HuH-7.5 (cell line): ENCODE data around the gene PTPN4.

Source experiments
- DNase-seq: peaks from one replicate; pipeline ENCODE4 v3.0.0; 2011; ENCODE audit warnings: low spot score

PTPN4 gene

DNA sequence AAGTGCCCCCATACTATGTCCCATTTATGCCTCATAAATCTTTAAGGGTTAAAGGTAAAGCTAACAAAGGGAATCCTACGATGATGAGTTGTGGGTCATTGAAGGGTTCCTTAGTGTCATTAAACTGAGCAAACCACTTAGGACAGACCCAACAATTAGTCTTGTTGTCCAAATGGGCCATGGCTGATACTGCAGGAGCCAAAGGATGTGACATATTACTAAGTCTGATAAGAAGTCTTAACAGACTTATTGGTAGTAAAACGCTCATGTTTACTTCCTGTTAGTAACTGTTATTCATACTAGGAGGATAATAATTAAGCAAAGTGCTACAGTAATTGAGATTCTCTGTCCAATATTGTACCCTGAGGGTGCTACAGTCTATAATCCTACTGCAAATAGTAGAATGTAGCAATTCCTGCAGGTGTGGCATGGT is 96.8 kb downstream of the PTPN4 start:
- DNase-seq, result no peak

DNA sequence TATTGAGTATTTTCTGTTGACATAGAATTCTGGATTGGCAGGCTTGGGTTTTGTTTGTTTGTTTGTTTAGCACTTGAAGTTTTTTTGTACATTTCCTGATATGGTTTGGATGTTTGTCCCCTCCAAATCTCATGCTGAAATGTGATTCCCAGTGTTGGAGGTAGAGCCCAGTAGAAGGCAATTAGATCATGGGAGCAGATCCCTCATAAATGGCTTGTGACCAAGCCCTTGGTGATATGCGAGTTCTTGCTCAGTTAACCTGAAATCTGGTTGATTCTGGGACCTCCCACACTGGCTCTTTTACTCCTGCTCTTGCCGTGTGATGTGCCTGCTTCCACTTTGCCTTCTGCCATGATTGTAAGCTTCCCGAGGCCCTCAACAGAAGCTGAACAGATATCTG is 98.0 kb downstream of the PTPN4 start:
- no peak for DNase-seq

DNA sequence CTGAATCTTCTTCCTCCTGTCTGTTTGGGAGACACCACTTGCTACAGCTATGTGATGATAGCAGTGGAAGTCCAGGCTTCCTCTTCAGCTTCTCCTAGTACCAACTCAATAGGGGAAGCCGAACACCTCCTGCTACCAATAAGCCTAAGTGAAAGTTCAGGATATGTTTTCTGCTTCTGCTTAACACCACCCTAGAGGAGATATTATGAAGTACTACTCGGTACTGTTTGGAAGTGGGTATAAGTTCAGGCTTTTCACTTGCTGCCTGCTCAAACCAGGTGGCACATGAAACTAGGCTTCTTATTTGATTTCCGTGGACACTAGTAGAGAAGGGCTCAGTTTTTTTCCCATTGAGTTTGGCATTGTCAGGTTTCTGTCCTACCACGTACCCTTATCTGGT is 99.8 kb downstream of the PTPN4 start:
- no peak for DNase-seq

DNA sequence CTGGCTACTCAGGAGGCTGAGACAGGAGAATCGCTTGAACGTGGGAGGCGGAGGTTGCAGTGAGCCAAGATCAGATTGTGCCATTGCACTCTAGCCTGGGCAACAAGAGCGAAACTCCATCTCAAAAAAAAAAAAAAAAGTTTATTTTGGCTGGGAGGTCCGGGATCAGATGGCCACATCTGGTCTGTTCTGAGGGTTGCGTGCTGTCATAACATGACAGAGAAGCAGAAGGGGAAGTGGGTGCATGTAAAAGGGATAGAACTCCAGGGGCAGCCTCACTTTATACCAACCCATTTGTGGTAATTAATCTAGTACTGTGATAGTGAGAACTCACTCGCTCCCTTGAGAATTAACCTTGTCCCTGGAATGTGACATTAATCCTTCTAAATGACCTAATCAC is 101.2 kb downstream of the PTPN4 start:
- DNase-seq, result no peak

DNA sequence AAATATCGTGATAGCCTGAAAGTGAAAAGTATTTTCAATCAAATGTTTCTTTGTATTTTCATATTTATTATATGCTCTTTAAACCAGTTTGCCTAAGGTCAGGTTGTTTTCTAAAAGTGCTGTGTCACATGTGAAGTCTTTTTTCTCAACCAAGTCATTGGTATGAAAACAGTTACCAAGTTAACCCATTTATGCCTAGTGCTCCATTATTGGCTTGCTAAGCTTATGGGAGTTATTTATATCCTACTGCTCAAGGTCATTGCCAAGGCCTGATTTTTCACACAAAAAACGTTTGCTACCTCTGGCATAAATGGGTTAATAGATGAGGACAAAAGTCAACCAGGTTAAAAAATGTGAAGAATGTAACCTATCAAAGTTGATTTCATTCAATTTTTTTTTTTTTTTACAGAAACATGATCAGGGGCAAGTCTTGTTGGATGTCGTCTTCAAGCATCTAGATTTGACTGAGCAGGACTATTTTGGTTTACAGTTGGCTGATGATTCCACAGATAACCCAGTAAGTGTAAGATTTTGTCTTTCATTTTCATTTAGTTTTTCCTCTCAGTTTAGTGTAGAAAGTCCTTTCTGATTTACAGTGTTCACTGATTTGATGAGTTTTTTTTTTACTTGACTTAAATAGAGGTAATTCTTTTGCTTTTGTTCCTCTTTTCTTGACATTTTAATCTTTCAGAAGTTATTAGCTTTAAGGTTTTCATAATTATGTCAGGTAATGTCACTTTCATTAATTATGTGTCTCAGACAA is 102.6 kb downstream of the PTPN4 start:
- no peak for DNase-seq

DNA sequence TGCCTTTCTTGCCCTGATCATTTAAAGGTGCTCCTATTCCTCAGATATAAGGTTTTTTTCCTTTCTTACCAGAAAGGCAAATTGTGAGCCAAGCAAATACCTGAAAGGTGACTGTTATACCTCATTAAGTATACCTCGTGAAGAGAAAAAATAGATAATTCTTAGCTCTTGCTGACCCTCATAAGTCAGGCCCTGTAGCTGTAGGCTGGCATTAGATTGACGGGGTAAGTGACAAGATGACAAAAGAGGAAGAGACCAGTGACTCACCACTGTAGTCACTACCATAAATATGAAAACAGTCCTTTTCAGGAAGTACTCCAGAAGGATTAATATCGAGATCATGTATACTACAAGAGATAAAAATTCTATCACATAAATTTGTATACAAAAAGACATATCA is 104.6 kb downstream of the PTPN4 start:
- no peak for DNase-seq

DNA sequence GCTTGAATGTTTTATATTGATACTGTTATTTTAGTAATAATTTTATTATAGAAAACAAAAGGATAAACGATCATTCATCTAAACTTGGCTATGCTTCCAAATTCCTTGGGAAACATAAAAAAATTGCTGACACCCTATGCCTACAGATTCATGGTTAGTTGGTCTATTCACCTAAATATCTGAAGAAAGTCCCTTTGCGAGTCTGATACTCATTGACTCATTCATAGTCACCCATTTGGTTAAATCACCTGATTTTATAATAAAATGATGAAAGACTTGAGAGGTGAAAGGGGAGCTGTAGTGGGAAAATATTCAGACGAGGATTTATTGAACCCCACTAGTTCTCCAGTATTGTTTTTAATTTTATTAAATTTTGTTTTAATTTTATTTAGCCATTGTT is 112.0 kb downstream of the PTPN4 start:
- DNase-seq, result no peak

DNA sequence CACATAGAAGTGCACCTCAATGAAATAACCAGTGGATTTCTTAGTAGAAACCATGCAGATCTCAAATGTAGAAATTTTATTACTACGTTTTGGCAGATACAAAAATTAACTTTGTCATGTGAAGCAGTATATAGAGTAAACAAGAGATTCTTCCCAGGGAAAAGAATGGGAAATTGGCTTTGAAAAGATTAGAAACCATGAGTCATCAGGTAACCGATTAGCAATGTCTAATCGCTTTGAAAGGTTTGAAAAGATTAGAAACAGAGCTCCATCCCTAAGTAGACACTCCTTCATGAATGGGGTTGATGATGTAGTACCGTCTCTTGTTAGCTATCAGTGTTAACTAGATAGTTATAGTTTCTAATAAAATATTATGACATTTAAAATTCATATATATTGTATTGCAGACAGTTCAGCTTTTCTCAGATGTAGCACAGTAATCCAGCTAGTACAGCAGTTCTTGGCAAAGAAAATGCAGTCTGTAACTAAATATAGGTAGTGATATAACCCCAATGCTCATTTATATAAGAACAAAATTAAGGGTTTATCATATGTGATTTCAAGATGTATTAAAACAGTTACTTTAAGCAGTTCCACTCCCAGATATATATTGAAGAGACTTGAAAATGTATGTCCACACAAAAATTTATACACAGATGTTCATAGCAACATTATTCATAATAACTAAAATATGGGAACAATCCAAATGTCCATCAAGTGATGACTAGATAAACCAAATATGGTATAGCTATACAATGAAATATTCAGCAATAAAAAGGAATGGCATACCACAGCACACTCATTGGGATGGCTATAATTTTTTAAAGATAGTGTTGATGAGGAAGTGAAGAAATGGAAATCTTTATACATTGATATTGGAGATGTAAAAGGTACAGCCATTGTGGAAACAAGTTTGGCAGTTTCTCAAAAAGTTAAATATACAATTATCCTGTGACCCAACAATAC is 113.9 kb downstream of the PTPN4 start:
- DNase-seq, result no peak

DNA sequence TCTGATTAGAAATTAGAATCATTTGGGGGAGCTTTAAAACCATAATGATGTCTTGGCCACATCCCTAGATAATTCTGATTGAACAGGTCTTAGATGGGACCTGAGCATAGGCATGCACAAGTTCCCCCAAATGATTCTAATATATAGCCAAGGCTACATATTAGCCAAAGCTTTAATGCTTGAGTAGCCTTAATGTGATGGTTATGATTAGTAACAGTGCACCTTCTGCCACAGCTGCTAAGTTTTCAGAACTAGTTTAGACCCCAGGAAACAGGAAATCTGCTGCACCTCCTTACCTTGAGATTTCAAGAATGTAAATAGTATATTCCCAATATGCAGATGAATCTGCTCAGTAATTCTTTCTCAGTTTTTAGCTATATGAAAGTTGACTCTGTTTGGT is 119.8 kb downstream of the PTPN4 start:
- DNase-seq, result no peak

DNA sequence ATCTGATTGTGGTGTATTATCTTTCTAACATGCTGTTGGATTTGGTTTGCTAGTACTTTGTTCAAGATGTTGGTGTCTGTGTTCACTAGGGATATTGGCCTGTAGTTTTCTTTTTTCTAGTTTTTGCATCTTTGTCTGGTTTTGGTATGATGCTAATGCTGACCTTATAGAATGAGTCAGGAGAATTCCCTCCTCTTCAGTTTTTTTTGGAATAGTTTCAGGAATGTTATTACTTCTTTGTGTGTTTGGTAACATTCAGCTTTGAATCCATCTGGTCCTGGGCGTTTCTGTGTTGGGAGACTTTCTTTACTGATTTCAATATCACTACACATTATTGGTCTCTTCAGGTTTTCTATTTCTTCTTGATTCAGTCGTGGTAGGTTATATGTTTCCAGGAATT is 129.0 kb downstream of the PTPN4 start:
- no peak for DNase-seq

DNA sequence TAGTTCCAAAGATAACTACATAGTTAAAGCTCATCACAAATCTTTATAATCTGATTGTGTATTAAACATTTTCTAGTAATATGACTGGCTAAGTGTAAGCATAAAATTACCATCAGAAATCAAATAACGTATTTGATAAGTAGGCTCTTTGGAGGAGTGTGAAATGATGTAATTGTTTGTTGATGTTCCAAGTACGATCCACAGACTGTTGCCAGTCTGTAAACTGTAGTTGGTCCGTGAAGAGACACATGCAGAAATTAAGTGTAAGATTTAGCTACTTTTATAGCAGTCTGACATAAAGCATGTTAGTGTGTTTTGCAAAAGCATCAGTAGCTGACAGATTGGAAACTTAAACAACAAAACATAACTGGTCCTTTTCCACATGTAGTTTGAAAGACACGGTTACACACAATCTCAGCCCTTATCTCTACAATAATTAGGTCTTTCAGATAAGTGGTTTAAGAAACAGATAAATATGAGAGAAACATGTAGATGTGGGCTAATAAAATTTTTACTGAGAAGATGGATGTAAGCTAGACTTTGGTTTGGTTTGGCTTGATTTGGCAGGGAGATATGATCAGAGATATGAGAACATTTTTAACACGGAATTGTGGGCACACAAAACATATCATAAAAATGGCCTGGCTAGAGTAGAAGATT is 138.1 kb downstream of the PTPN4 start:
- DNase-seq, result no peak

DNA sequence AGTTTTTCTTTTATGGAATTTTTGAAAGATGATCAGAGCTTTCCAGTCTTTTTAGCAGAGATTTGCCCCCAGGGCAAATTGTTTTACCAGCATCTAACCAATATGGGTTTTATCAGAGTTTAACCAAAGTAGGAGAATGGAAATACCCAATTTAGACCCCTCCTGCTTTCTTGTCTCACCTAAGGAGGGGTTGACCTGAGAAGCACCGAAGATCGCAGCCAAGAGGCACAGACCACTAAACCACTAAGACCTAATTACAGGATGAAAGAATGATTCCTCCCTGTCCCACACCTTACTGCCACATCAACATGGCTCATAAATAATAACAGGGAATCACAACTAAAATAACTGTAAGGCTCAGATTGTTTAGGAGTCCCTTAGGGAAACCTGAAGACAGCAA is 141.3 kb downstream of the PTPN4 start:
- no peak for DNase-seq

DNA sequence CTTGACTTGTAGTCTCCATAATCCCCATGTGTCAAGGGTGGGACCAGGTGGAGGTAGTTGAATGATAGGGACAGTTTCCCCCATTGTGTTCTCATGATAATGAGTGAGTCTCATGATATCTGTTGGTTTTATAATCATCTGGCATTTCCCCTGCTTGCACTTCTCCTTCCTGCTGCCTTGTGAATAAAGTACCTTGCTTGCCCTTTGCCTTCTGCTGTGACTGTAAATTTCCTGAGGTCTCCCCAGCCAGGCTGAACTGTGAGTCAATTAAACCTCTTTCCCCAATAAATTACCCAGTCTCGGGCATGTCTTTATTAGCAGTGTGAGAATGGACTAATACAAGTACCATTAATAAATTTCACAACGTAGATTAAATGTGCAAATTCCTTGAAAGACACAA is 150.8 kb downstream of the PTPN4 start:
- DNase-seq, result no peak

DNA sequence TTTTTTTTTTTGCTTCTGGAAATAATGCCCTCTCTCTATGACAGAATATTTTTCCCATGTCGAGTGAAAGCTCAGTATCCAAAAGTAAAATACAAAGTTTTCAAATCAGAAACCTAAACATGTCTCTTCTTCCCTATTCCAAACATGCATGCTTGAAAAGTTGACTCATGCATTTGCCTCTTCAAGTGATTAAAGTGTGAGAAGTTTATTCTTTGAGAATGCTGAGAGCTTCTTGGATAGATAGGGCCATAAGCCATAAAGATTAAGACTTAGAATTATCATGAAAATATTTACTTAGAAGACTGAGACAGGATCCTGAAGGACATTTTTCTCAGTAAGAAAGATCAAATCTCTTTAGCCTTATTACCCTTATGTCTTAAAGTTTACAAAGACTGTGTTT is 154.5 kb downstream of the PTPN4 start:
- DNase-seq, result no peak

DNA sequence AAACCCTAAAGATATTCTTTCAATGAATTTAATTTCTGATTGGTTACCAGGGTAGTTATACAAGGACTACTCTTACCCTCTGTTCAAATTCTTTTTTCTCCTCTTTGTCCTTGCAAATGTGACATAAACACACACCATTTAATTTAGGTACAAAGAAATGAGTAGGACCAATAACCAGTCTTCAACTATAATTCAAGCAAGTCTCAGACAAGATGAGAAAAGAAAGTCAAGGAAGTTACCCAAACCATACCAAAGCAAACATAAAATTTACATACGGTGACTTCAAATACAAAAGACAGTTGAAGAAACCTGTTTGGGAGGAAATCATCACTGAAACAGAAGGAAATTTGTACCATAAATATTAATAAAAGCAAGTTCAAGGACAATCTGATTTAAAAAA is 162.1 kb downstream of the PTPN4 start:
- no peak for DNase-seq

DNA sequence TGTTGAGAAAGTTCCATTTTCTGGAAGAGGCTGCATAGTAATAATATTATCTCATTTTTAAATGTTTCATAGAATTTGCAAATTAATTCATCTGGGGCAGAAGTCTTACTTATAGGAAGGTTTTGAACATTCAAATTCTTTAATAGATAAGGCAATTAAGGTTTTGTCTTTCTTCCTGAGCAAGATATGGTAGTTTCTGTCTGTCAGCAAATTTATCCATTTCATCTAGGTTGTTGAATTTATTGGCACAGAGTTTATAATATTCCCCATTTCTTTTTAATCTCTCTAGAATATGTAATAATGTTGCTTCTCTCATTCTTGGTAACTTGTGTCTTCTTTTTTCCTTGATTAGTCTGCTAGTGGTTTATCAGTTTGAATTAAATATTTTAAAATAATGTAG is 163.0 kb downstream of the PTPN4 start:
- DNase-seq, result no peak

DNA sequence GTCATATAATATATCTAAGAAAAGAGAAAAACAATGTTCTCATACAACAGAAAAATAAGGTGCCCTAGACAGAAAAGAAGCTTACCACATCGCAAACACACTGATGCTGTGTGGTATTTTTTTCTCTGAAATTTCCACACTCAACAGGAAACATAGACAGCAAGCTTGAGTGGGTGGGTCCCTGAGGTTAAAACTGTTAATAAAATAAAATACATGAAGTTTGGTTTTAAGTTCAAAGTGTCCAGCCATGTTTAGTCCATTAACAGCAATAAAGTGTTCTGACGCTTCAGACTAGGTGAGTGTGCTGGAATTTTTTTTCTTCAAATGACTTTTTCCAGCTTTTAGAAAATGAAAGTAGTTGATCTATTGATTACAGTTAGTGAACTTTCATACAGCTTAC is 169.8 kb downstream of the PTPN4 start:
- no peak for DNase-seq

DNA sequence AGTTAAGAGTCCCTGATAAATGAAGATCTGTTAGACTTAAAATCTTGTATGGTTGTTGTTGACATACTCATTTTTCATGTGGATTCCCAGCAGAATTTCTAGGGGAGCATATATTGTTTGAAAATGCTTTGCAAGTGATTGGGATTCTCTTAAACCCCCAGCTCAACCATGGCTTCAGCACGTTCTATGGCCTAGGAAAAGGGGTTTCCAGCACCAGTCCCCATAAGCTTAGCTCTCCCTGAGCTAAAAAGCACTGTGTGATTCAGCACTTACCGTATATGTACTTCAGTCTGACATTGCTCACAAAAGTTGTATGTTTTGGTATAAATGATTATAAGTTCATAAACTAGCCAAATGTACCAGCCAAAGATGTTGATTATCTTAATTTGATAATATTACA is 173.1 kb downstream of the PTPN4 start:
- DNase-seq, result no peak

DNA sequence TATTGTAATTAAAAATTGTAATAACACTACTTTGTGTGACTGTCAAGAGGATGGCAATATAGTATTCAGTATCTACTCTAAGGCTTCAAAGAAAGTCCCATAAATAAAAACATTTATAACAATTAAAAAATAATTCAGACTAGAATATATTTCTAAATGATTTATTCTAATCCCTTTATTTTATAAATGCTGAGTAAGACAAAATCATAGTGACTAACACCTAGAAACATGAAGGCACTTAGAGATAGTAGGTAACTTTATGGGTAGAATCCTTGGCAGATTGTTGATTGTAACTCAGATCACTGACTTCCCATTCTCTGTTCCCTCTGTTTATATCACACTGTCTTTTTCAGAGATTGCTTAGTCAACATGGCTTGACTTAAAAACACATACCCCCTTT is 174.6 kb downstream of the PTPN4 start:
- DNase-seq, result no peak

DNA sequence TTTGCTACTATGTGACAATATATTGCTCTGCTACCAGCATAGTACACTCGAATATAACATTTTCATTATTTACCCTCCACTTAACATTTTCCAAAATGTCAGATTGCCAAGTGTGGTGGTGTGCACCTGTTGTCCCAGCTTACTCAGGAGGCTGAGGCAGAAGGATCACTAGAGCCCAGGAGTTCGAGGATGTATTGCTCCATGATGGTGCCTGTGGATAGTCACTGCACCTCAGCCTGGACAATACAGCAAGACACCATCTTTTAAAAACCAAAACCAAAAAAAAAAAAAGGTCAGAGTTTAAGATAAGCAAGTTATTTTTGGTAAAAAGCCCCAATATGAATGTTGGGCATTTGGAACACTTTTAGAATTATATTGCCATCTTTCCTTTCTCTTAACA is 178.0 kb downstream of the PTPN4 start:
- DNase-seq, result no peak

DNA sequence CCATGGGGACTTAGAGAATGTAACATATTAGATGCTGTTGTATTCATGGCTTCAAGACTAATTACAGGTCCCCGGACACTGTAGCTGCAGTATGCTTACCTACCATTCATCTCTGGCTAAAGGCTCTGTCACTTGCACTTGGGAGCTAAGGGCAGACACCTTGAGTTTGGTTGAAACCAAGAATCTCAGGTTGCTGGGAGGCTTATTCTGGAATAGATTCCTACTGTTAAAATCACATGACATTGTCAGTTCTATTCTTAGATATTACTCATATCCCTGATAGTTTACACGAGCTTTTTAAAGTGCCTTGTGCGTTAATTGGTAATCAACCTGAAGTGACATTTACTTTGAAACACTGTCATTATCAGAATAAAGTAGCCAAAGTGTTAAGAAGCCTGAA is 180.2 kb downstream of the PTPN4 start:
- DNase-seq, result no peak

DNA sequence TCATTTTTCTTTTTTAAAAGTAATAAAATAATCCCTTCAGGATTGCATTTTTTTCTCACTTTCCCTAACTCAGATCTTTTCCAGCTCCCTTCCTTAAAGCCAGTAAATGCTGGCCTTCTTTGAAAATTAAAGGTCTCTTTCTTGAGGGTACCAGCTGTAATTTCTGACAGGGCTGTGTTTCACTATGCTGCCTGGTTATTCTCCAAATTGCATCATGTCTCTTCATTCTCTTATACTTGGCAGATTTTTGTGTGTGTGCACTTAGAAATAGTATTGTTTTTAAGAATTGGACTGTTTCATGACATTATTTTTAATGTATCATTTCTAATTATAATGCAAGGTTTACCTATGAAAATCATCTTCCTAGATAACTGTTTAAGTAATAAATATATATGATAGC is 181.1 kb downstream of the PTPN4 start:
- DNase-seq, result no peak

DNA sequence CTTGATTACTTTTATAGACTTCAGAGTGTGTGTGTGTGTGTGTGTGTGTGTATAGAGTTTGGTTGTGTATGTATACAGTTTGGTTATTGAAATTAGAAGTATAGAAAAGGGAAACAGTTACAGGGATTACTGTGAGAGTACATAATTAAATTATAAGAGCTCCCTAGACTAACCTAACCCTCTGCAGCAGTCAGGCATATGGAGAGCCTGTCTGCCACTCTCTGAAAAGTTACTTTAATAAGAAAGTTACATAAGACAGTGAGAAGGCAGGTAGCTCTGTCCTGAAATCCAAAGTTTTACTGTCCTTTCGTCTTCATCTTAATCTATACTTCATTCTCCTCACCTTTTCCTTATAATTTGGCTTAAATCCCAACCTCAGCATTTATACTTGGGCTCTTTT is 181.7 kb downstream of the PTPN4 start:
- no peak for DNase-seq
